T-helper 17 cell (primary cell): ENCODE results near the gene DIP2C. TPM values are rescaled to one million over a fixed set of nuclear protein-coding genes. Genes with fewer than 3 reads are reported as not detected.
A peak's percentile ranks its signal among the peaks of the same experiment; 100 is the strongest.

Experiments used
- ATAC-seq: fragments of 150-1000 bp; cut with Tn5 transposase; 2 replicates; pipeline ENCODE4 v1.10.0; 2021; ENCODE audit warnings: mild to moderate bottlenecking, moderate library complexity
- DNase-seq, 3 donors: peaks; one replicate each; pipeline versions ENCODE4 v3.0.0 to v3.0.0-alpha.2; 2020 to 2021
- H3K9me3 ChIP-seq: one replicate; pipeline ENCODE4 v1.7.0; 2013; ENCODE audit warnings: low read length, mild to moderate bottlenecking; ENCODE audit not compliant: control insufficient read depth, poor library complexity, severe bottlenecking
- H3K27ac Mint-ChIP-seq: one replicate; pipeline ENCODE4 v1.8.0; 2022; ENCODE audit warnings: mild to moderate bottlenecking, moderate library complexity, mixed read lengths
- H3K27me3 Mint-ChIP-seq: one replicate; pipeline ENCODE4 v1.8.0; 2022; ENCODE audit warnings: mixed read lengths
- H3K36me3 Mint-ChIP-seq: one replicate; pipeline ENCODE4 v1.8.0; 2022; ENCODE audit warnings: low read depth, mixed read lengths
- H3K4me1 Mint-ChIP-seq: one replicate; pipeline ENCODE4 v1.8.0; 2022; ENCODE audit warnings: mild to moderate bottlenecking, mixed read lengths
- H3K4me3 Mint-ChIP-seq: one replicate; pipeline ENCODE4 v1.8.0; 2022; ENCODE audit warnings: mild to moderate bottlenecking, moderate library complexity, mixed read lengths
- total RNA-seq, 4 donors: library from RNA in 2 of 4; stranded (reverse) in 2 of 4; gene quantifications; one replicate each; pipeline ENCODE4 v1.2.3 and lab custom pipeline; 2022 to 2026

DIP2C gene
- total RNA-seq, 2 donors from 2014 or later: 4.1 to 6.0 TPM

GRCh38 chr10:666237-667012 lies 23.0 kb downstream of the DIP2C start:
- peaks cover 2% of the 10 kb centered on the region for H3K36me3 Mint-ChIP-seq
- H3K27me3 Mint-ChIP-seq: peaks cover 17% of the 10 kb centered on the region
- no peaks in the 10 kb centered on the region for H3K9me3 ChIP-seq
- H3K4me1 Mint-ChIP-seq: peaks cover 3% of the 10 kb centered on the region
- no peak overlapping the region for H3K4me3 Mint-ChIP-seq
- H3K27ac Mint-ChIP-seq: no peak overlapping the region
- no peak for ATAC-seq
- no peak for DNase-seq

- no peak overlapping the region for H3K4me3 Mint-ChIP-seq
Measured at GRCh38 chr10:665579-666091, 23.8 kb downstream of the DIP2C start.

DNA sequence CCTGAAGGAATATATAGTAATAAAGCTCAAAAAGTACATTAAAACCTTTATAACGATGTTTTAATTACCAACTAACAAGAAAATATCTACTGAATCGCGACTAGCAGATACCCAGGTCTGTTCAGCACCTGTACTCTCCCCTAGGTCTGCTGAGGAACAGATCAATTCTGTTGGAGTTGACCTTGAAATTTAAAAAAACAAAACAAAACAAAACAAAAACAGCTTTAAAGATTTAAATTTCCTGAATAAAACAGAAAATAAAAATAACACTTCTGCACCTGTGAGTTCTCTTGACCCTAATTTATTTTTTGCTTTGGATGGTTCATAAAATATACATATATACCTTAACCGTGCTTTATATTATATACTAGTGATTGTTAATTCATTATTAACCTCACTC lies 24.6 kb downstream of the DIP2C start:
- no peaks in the 10 kb centered on the region for H3K9me3 ChIP-seq
- ATAC-seq: no peak
- H3K27ac Mint-ChIP-seq: no peak overlapping the region
- peaks cover 2% of the 10 kb centered on the region for H3K36me3 Mint-ChIP-seq
- peaks cover 27% of the 10 kb centered on the region for H3K27me3 Mint-ChIP-seq
- no peak for DNase-seq
- H3K4me3 Mint-ChIP-seq: no peak overlapping the region
- peaks cover 3% of the 10 kb centered on the region for H3K4me1 Mint-ChIP-seq

More at GRCh38 chr10:665579-666091, 23.8 kb downstream of the DIP2C start:
- H3K27me3 Mint-ChIP-seq: peaks cover 23% of the 10 kb centered on the region
- DNase-seq: no peak
- H3K4me1 Mint-ChIP-seq: peaks cover 3% of the 10 kb centered on the region
- H3K27ac Mint-ChIP-seq: no peak overlapping the region
- no peaks in the 10 kb centered on the region for H3K9me3 ChIP-seq
- H3K36me3 Mint-ChIP-seq: peaks cover 2% of the 10 kb centered on the region
- ATAC-seq: no peak

GRCh38 chr10:664301-664700 lies 25.2 kb downstream of the DIP2C start:
- Mint-ChIP-seq H3K36me3 (peaks cover 2% of the 10 kb centered on the region), H3K4me1 (peaks cover 7% of the 10 kb centered on the region)

DNA sequence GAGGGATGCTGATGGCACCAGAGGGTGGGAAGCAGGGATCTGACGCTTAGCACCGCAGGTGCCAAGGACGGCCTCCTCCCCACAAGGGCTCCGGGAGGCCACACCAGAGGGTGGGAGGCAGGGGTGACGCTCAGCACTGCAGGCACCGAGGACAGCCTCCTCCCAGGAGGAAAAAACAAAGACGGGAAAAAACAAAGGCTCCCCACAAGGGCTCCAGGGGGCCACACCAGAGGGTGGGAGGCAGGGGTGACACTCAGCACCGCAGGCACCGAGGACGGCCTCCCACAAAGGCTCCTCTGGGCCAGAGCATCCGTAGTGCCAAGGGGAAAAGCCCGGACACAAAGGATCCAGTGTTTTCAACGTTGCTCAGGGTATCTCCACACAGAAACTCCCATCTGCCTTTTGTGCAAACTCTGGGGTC lies 25.6 kb downstream of the DIP2C start:
- H3K27me3 Mint-ChIP-seq: peaks cover 36% of the 10 kb centered on the region
- no peak overlapping the region for H3K27ac Mint-ChIP-seq
- H3K4me3 Mint-ChIP-seq: no peak overlapping the region
- DNase-seq (no peak), ATAC-seq (no peak)
- peaks cover 11% of the 10 kb centered on the region for H3K4me1 Mint-ChIP-seq
- H3K9me3 ChIP-seq: no peaks in the 10 kb centered on the region
- H3K36me3 Mint-ChIP-seq: peaks cover 2% of the 10 kb centered on the region

More at GRCh38 chr10:664301-664700, 25.2 kb downstream of the DIP2C start:
- Mint-ChIP-seq H3K4me3 (no peak overlapping the region), H3K27me3 (peaks cover 31% of the 10 kb centered on the region), H3K27ac (no peak overlapping the region)
- DNase-seq (no peak), ATAC-seq (no peak)
- no peaks in the 10 kb centered on the region for H3K9me3 ChIP-seq

DNA sequence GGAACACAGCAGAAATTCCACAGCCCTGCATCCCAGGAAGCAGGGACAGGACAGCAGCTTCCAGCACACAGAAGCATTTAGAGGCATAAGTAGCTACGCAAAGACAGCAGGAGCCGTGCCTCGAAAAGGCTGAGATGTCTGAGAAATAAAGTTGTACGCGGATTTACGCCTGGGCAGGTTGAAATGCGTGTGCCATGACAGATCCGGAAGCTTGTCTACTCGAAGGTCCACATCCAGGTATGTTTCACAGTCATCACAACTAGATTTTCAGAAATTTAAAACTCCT lies 26.1 kb downstream of the DIP2C start:
- DNase-seq (no peak), ATAC-seq (no peak)
- Mint-ChIP-seq H3K36me3 (peaks cover 2% of the 10 kb centered on the region), H3K27ac (no peak overlapping the region), H3K4me3 (no peak overlapping the region), H3K4me1 (peaks cover 12% of the 10 kb centered on the region), H3K27me3 (peaks cover 36% of the 10 kb centered on the region)
- no peaks in the 10 kb centered on the region for H3K9me3 ChIP-seq

- Mint-ChIP-seq H3K27ac (peak overlapping the region; percentile 43), H3K4me3 (no peak overlapping the region), H3K36me3 (peaks cover 2% of the 10 kb centered on the region), H3K27me3 (peaks cover 36% of the 10 kb centered on the region), H3K4me1 (peaks cover 12% of the 10 kb centered on the region)
- no peaks in the 10 kb centered on the region for H3K9me3 ChIP-seq
- ATAC-seq (no peak), DNase-seq (no peak)
Measured at GRCh38 chr10:662686-663465, 26.6 kb downstream of the DIP2C start.

GRCh38 chr10:662223-662605 lies 27.3 kb downstream of the DIP2C start:
- Mint-ChIP-seq H3K36me3 (peaks cover 2% of the 10 kb centered on the region), H3K27me3 (peaks cover 36% of the 10 kb centered on the region), H3K4me3 (peak overlapping the region; percentile 49), H3K27ac (no peak overlapping the region), H3K4me1 (peaks cover 12% of the 10 kb centered on the region)
- no peaks in the 10 kb centered on the region for H3K9me3 ChIP-seq
- ATAC-seq (no peak), DNase-seq (no peak)

GRCh38 chr10:661597-662222 lies 27.8 kb downstream of the DIP2C start:
- H3K4me3 Mint-ChIP-seq: peak overlapping the region; percentile 49
- no peak for DNase-seq
- no peak overlapping the region for H3K27ac Mint-ChIP-seq
- peaks cover 36% of the 10 kb centered on the region for H3K27me3 Mint-ChIP-seq
- peaks cover 2% of the 10 kb centered on the region for H3K36me3 Mint-ChIP-seq
- peaks cover 12% of the 10 kb centered on the region for H3K4me1 Mint-ChIP-seq
- ATAC-seq: no peak
- no peaks in the 10 kb centered on the region for H3K9me3 ChIP-seq

DNA sequence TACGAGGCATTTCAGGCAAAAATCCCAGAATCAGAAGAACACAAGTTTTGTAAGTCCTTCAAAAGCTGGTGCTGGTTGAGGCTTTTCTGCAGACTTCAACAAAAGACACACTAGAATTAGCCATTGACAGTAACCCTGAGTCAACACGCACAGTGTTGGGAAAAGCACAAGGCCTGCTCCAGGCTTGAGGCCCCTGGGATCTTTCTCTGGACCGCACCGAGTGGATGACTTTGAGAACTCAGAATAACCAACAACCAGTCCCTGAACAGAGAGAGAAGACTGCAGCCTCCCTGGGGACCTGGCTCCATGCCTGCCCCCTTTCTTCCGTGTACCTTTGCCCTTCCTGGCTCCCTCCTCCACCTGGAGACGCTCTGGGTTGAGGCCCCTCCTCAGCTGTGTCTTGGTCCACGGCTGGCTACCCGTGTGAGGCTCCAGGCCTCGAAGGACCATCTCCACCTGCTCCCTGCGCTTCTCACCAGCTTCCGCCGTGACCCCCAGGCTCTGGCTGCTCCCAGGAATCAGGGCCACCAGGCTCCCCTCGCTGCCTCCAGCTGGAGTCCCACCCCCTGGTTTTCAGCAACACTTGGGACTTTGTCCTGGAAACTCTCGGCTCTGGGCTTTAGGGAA lies 28.4 kb downstream of the DIP2C start:
- Mint-ChIP-seq H3K27ac (no peak overlapping the region), H3K36me3 (peaks cover 2% of the 10 kb centered on the region), H3K4me3 (no peak overlapping the region), H3K27me3 (peaks cover 36% of the 10 kb centered on the region), H3K4me1 (peaks cover 12% of the 10 kb centered on the region)
- DNase-seq: no peak
- no peaks in the 10 kb centered on the region for H3K9me3 ChIP-seq
- ATAC-seq: no peak

DNA sequence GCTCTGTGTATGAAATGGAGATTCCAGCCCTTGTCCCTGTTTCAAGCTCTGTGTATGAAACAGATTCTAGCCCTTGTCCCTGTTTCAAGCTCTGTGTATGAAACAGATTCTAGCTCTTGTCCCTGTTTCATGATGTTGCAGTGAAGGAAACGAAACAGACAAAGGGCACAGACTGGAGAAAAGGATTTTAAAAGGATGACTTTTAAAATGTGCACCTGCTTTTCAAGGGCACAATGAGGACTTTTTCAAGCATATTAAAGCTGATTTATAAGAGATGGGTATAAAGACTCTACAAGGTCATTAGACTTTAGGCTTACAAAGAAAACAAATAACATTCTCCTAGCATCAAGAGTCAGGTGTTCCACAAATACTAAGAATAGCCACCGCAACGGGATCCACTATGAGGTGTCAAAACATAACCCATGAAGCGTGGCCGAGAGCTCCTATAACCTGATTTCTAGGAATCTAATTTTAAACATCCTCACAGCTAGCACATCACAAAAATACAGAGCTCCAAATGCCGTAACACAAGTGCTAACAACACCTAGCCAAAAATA lies 29.0 kb downstream of the DIP2C start:
- Mint-ChIP-seq H3K36me3 (peaks cover 2% of the 10 kb centered on the region), H3K27me3 (peaks cover 36% of the 10 kb centered on the region), H3K27ac (no peak overlapping the region), H3K4me3 (no peak overlapping the region), H3K4me1 (peaks cover 12% of the 10 kb centered on the region)
- ATAC-seq (no peak), DNase-seq (no peak)
- H3K9me3 ChIP-seq: no peaks in the 10 kb centered on the region

GRCh38 chr10:659688-660141 lies 29.8 kb downstream of the DIP2C start:
- no peaks in the 10 kb centered on the region for H3K9me3 ChIP-seq
- Mint-ChIP-seq H3K27me3 (peaks cover 36% of the 10 kb centered on the region), H3K4me3 (no peak overlapping the region), H3K4me1 (peaks cover 12% of the 10 kb centered on the region), H3K27ac (no peak overlapping the region), H3K36me3 (peaks cover 2% of the 10 kb centered on the region)
- no peak for ATAC-seq
- DNase-seq: no peak
